NB4 (cell line): ENCODE data around the gene MAML2.

Experiments used
- CTCF ChIP-seq: IDR thresholded peaks from one replicate; pipeline ENCODE4 v1.5.1; 2012; ENCODE audit warnings: low read depth, low read length
- POLR2A ChIP-seq: IDR thresholded peaks from 2 replicates; pipeline ENCODE4 v1.6.1; 2011; ENCODE audit warnings: mild to moderate bottlenecking; ENCODE audit not compliant: insufficient read length; ENCODE audit errors: extremely low read depth

GRCh38 chr11:96061730-96062129, 281.3 kb downstream of the MAML2 start:
- TF ChIP-seq POLR2A (no peak), CTCF (no peak)
